Body of pancreas (tissue), 4 donors: ENCODE data around the gene ILDR1. TPM values are rescaled to one million over a fixed set of nuclear protein-coding genes. Genes with fewer than 3 reads are reported as not detected.

Experiments used
- ATAC-seq: fragments of 150-250 bp; one replicate; pipeline ENCODE4 v1.9.1; 2016
- DNase-seq, 4 donors: peaks; one replicate each; pipeline ENCODE4 v3.0.0-alpha.2; 2019
- H3K27ac ChIP-seq, 4 donors: fragments of 200-600 bp; sonication (generic); 1 replicate in 3 of 4; 2 replicates in 1 of 4; pipeline versions ENCODE4 v1.5.1 to v1.6.1; 2016 to 2019; ENCODE audit warnings: mild to moderate bottlenecking in 1 of 4, mixed read lengths in 1 of 4, moderate library complexity in 1 of 4
- H3K27me3 ChIP-seq, 2 donors: fragments of 200-600 bp; sonication (generic); one replicate each; pipeline ENCODE4 v1.6.0; 2016; ENCODE audit warnings: mild to moderate bottlenecking in 1 of 2
- H3K36me3 ChIP-seq, 2 donors: fragments of 200-600 bp; sonication (generic); replicated peaks in 1 of 2; 2 replicates each; pipeline ENCODE4 v1.5.1; 2016; ENCODE audit warnings: low read depth in 2 of 2; ENCODE audit not compliant: insufficient read depth in 1 of 2
- H3K4me1 ChIP-seq: fragments of 200-600 bp; sonication (generic); one replicate; pipeline ENCODE4 v1.6.0; 2016
- H3K4me3 ChIP-seq, 2 donors: fragments of 200-600 bp; sonication (generic); 1 replicate in 1 of 2; 2 replicates in 1 of 2; pipeline ENCODE4 v1.5.1; 2016 to 2019
- H3K9me3 ChIP-seq, 3 donors: fragments of 200-600 bp; sonication (generic); 1 replicate in 2 of 3; 2 replicates in 1 of 3; pipeline ENCODE4 v1.5.1; 2016
- POLR2A ChIP-seq, 3 donors: fragments of 450-650 bp; IDR thresholded peaks; one replicate each; pipeline ENCODE4 v1.6.1; 2016; ENCODE audit warnings: antibody characterized with exemption in 3 of 3, mild to moderate bottlenecking in 2 of 3
- WGBS, 2 donors: methylation state at CpG; one replicate each; pipeline ENCODE4 v1.1.5; 2017; 5-methylcytosine and 5-hydroxymethylcytosine counted together
- intact Hi-C: fragments of 100-400 bp; cut with DNase I; formaldehyde crosslinking; loops from one replicate; pipeline ENCODE4 v1.15.1; 2023
- total RNA-seq, 2 donors: library from RNA; depleted of rRNA; stranded (reverse); fragments of >200 nt; gene quantifications; one replicate each; pipeline ENCODE4 v1.1.0, GENCODE V29; 2016
- TF ChIP-seq, protein P1 (sequence below), 7 experiments: fragments of 450-650 bp in 4 of 7; fragments of 200-600 bp in 3 of 7; sonication (generic) in 3 of 7; IDR thresholded peaks; one replicate each; pipeline ENCODE4 v1.5.1; 2016 to 2019; ENCODE audit warnings: antibody characterized with exemption in 7 of 7

The ILDR1 gene
- total RNA-seq, 2 donors from 2014 or later, result 2.9 to 4.6 TPM

DNA sequence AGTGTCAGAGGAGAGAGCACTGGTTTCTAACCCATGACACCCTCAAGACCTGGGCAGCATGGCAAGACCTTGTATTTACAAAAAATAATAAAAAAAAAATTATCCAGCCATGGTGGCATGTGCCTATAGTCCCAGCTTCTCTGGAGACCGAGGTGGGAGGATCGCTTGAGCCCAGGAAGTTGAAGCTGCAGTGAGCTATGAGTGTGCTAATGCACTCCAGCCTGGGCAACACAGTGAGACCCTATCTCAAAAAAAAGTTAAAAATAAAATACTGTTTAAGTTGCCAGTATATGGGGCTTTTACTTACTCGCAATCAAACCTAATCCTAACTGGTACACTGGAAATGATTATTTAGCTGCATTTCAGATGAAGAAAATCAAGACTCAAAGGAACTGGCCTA, 20.2 kb downstream of the ILDR1 start:
- Histone ChIP-seq H3K27me3 (no peaks in the 10 kb centered on the region), H3K4me1 (no peaks in the 10 kb centered on the region), H3K4me3 (no peak overlapping the region), H3K9me3 (no peaks in the 10 kb centered on the region), H3K36me3 (peaks cover 0 to 2% of the 10 kb centered on the region in 2 donors), H3K27ac (no peak overlapping the region)
- 96 to 97% methylated on average over 3 of the region's 3 CpGs for WGBS, 2 donors
- no peak for ATAC-seq
- no peak for DNase-seq
- no peak for TF ChIP-seq POLR2A (IDR thresholded peaks at IDR 0.05)
- TF ChIP-seq, protein P1, sequence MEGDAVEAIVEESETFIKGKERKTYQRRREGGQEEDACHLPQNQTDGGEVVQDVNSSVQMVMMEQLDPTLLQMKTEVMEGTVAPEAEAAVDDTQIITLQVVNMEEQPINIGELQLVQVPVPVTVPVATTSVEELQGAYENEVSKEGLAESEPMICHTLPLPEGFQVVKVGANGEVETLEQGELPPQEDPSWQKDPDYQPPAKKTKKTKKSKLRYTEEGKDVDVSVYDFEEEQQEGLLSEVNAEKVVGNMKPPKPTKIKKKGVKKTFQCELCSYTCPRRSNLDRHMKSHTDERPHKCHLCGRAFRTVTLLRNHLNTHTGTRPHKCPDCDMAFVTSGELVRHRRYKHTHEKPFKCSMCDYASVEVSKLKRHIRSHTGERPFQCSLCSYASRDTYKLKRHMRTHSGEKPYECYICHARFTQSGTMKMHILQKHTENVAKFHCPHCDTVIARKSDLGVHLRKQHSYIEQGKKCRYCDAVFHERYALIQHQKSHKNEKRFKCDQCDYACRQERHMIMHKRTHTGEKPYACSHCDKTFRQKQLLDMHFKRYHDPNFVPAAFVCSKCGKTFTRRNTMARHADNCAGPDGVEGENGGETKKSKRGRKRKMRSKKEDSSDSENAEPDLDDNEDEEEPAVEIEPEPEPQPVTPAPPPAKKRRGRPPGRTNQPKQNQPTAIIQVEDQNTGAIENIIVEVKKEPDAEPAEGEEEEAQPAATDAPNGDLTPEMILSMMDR (IDR thresholded peaks at IDR 0.05), result no peak
- intact Hi-C loops, result no loop called here

DNA sequence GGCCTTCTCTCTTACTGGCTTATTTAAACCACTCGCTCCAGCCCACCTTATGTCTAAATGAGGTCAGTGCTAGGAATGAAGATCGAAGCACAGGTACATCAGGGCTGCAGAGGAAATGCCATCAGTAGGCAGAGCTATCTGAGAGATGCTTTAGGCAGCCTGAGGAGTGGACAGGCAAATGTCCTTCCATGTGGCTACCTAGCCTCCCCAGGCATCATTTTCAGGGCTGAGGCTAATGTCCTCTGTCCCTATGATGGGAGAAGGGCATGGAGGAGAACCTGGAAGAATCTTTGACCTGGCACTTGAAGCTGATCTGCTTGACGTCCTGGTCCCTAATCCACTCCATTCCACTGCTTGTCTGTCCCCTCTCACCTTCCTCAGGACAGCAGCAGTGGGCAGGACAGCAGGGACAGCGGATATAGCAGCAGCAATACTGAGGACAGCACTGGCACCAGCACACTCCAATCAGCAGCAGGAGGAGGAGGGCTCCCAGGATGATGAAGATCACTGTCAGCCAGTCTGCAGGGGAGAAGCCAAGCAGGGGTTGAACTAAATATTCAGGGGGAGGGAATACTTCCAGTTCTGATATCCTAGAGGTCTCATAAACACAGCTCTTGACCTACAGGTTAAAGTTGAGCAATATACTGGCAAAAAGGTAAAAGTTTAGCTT, 21.0 kb downstream of the ILDR1 start:
- Histone ChIP-seq H3K4me3 (no peak overlapping the region), H3K36me3 (peaks cover 0 to 2% of the 10 kb centered on the region in 2 donors), H3K9me3 (no peaks in the 10 kb centered on the region), H3K27me3 (no peaks in the 10 kb centered on the region), H3K4me1 (no peaks in the 10 kb centered on the region), H3K27ac (no peak overlapping the region)
- 81 to 92% methylated on average over 4 of the region's 4 CpGs for WGBS, 2 donors
- TF ChIP-seq, protein P1 (IDR thresholded peaks at IDR 0.05), result no peak
- no peak for TF ChIP-seq POLR2A (IDR thresholded peaks at IDR 0.05)
- intact Hi-C loops, result no loop called here
- ATAC-seq (no peak), DNase-seq (no peak)

DNA sequence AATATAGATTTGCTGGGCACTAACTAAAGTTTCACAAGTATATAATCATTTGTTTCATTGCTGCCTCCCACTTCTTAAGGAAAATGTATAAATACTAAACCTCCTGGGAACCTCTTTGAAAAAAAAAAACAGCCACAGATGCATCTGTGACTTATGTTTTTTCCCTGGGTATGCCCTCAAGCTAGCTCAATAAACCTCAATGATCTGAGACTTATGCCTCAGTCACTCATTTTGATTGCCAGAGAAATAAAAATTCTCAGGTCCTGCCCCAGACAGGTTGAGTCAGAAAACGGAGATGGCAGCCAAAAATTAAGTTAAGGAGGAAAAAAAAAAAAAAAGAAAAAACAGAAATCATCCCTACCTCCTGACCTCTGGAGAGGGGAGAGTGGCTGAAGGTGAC, 22.1 kb downstream of the ILDR1 start:
- H3K36me3 ChIP-seq, result peaks cover 0 to 2% of the 10 kb centered on the region in 2 donors
- DNase-seq, result no peak
- no peak overlapping the region for H3K4me3 ChIP-seq
- no peak overlapping the region for H3K27ac ChIP-seq
- H3K4me1 ChIP-seq, result no peaks in the 10 kb centered on the region
- ATAC-seq, result no peak
- no peaks in the 10 kb centered on the region for H3K9me3 ChIP-seq
- TF ChIP-seq, protein P1 (IDR thresholded peaks at IDR 0.05), result no peak
- TF ChIP-seq POLR2A (IDR thresholded peaks at IDR 0.05), result no peak
- WGBS, 2 donors, result 70 to 71% methylated on average over 1 of the region's 1 CpG
- no peaks in the 10 kb centered on the region for H3K27me3 ChIP-seq
- intact Hi-C loops, result loop anchor here (10.0 kb wide), 1 partner anchor 115 kb away; no protein-coding TSS in a partner anchor

DNA sequence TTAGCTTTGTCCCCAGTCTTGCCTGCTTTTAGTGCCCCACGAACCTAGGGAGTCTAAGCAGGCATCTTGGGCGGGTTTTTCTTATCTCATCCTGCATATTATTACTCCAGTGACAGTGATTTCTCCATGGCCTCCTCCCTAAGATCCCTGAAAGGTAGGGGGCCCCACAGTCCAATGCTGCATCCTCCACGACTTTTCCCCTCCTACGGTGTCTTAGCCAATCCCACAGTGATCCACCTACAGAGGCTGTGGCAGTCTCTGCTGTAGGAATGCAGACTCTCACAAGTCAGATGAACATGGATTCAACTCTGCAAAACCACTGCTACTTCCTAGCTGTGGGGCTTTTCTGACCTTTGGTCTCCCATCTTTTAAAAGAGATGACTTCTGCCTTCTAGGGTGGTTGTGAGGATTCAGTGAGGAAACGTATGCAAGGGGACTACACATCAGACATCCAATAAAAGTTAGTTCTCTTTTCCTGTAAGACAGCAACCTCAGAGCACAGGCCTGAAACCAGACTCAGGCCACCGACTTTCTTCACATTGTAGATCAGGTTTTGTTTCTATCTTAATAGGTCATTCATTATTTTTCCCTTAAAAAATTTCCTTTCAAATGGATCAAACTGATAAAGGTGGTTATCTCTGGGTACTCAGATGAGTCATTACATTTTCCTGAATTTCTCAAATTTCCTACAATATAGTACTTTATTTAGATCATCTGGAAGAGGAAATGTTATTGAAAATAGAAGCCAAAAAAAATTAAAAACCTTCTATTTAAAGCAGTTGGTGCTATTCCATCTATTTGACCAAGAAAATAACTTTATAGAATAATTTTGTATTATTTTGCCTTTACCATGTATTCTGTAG, 23.2 kb downstream of the ILDR1 start:
- H3K27ac ChIP-seq, result peak overlapping the region in 1 of 4 donors; percentile 35
- intact Hi-C loops, result loop anchor here (10.0 kb wide), 1 partner anchor 114 kb away; no protein-coding TSS in a partner anchor
- H3K36me3 ChIP-seq, result peaks cover 0 to 2% of the 10 kb centered on the region in 2 donors
- TF ChIP-seq POLR2A (IDR thresholded peaks at IDR 0.05), result no peak
- TF ChIP-seq, protein P1 (IDR thresholded peaks at IDR 0.05), result no peak
- H3K4me3 ChIP-seq, result no peak overlapping the region
- ATAC-seq (no peak), DNase-seq (peak in 1 of 4 donors; percentile 15)
- no peaks in the 10 kb centered on the region for H3K27me3 ChIP-seq
- H3K4me1 ChIP-seq, result no peaks in the 10 kb centered on the region
- no peaks in the 10 kb centered on the region for H3K9me3 ChIP-seq
- 80 to 85% methylated on average over 6 of the region's 6 CpGs for WGBS, 2 donors
